ENCODE data around the gene TMEM184A.

Gene TMEM184A

GRCh38 chr7:1555813-1556543 lies at the start of gene TMEM184A:
Gene TMEM184A (minus strand): TSS chr7:1556205. CDS start chr7:1555484, 721 bp downstream.
- no peak for DNase-seq (ENCODE audit: low read depth)

DNA sequence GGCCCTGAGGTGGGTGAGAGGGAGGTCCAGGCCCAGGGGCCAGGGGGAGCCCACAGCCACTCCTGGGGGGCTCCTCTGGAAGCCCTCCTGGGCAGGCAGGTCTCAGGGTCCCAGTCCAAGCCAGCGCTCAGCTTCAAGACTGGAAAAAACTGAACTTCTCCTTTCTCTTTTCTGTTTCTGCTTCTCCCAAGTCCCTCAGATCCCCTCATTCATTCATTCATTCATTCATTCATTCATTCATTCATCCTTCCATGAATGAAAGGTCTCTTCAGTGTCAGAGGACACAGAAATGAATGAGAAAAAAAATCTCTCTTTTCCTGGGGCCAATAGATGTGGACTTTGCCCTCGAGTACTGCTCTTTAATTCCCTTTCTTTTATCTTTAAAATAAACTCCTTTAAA lies 48.4 kb upstream of the TMEM184A start:
- no peak for DNase-seq (ENCODE audit: low read depth)

- no peak for DNase-seq (ENCODE audit: low read depth)
Observed at GRCh38 chr7:1603346-1604225, 47.6 kb upstream of the TMEM184A start.

- DNase-seq (ENCODE audit: low read depth), result no peak
Observed at GRCh38 chr7:1602386-1602785, 46.4 kb upstream of the TMEM184A start.

GRCh38 chr7:1601956-1602355 lies 46.0 kb upstream of the TMEM184A start:
- no peak for DNase-seq (ENCODE audit: low read depth)

DNA sequence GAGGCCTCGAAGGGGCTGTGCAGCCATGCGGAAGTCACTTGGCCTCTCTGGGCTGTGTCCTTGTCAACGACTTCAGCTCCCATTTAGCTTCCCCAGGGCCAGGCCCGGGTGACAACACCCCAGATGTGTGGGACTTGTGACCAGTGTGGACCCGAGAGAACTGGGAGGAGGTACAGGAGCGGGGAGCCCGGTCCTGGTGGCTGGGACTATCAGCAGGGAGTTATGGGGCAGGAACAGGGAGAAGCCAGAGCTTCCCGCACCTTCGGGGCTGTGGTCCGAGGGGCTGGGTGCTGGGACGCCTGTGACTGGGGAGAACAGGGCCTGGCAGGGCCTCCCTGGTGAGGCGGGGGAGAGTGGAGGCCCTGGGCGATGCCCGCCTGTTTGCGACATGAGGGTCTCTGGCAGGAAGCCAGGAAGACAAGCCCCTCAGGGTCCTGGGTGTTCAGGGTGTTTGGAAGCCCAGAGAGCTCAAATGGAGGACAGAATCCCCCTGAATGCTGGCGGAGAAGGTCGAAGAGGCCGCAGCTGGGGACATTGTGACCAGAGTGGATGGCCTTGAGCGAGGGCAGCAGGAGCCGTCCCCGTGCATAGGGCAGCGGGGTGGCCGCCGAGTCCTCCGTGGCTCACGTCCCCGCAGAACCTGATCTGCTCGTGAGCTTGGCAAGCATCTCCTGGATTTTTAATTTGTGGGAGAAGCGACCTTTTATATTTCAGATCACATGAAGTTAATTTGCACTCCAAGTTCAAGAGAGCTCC lies 43.8 kb upstream of the TMEM184A start:
- DNase-seq (ENCODE audit: low read depth), result no peak

DNA sequence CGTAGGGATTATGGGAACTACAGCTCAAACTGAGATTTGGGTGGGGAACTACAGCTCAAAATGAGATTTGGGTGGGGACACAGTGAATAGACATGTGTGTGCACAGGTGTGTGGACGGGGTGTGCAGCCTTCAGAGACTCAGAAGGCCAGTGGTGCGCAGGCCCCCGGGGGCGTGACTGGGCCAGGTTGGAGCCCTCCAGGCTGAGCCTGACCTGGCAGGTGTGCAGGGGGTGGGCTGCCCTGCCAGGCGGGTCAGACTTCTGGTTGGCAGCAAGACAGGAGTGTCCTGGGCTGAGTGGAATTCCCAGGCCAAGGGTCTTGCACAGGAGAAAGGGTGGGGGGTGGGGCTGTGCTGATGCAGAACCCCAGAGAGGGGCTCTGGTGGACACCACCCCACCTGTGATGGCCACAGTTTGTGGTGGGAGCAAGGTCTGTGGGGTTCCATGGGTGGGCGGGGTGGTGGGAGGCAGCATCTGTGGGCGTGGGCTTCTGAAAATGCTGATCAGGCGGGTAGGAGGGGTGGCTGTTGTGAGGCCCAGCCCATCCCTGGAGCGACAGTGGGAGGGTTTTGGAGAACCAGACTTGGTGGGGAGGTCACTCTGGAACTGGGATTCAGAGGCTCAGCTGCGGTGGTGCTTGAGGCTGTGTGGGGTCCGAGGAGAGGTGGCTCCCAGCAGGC lies 43.1 kb upstream of the TMEM184A start:
- no peak for DNase-seq (ENCODE audit: low read depth)

DNA sequence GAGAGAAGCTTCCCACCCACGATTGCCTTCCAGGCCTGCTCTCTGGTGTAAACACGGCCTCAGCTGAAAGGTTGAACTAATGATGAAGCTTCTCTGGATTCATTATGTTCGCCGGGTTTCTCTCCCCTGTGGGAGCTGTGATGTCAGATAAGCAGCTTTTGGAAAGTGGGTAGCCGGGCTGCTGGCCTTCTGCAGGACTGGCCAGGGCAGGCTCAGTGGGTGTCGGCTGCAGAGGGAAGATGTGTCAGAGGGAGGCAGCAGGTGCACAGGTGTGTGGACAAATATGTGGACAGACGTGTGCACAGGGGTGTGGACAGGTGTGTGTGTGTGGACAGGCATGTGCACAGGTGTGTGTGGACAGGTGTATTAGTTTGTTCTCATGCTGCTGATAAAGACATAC lies 42.3 kb upstream of the TMEM184A start:
- DNase-seq (ENCODE audit: low read depth), result no peak

- DNase-seq (ENCODE audit: low read depth), result no peak
Observed at GRCh38 chr7:1597791-1598190, 41.8 kb upstream of the TMEM184A start.

DNA sequence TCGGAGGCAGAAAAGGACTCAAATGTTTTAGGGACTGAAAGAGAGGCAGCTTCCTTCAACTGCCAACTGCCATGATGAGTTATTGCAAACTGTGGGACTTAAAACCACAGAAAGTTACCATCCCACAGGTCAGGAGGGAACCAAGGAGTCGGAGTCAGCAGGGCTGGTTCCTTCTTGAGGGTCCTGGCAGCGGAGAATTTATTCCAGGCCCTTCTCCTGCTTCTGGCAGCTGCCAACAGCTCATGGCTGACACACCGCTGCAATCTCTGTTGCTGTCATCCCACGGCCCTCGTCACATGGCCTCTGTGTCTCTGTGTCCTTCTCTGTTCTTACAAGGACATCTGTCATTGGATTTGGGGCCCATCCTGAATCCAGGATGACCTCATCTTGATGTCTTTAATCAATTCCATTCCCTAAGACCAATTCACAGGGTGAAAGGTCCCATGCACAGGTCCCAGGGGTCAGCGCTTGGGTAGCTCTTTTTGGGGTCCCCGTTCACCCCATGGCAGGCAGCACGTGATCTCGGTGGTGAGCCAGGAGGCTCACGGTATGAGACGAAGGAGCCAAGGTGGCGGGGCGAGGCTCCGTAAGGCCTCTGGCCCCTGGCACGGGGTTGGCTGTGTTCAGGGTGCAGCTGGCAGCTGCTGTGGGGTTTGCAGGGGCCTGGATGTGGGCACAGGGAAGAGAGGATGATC lies 41.2 kb upstream of the TMEM184A start:
- no peak for DNase-seq (ENCODE audit: low read depth)

- DNase-seq (ENCODE audit: low read depth), result no peak
Observed at GRCh38 chr7:1596181-1597043, 40.4 kb upstream of the TMEM184A start.

GRCh38 chr7:1595636-1596035 lies 39.6 kb upstream of the TMEM184A start:
- DNase-seq (ENCODE audit: low read depth), result no peak

- DNase-seq (ENCODE audit: low read depth), result no peak
Observed at GRCh38 chr7:1595027-1595426, 39.0 kb upstream of the TMEM184A start.

- DNase-seq (ENCODE audit: low read depth), result no peak
Observed at GRCh38 chr7:1593904-1594421, 38.0 kb upstream of the TMEM184A start.

GRCh38 chr7:1593091-1593866 lies 37.3 kb upstream of the TMEM184A start:
- DNase-seq (ENCODE audit: low read depth), result no peak

- no peak for DNase-seq (ENCODE audit: low read depth)
Observed at GRCh38 chr7:1592299-1592871, 36.4 kb upstream of the TMEM184A start.

GRCh38 chr7:1591876-1592275 lies 35.9 kb upstream of the TMEM184A start:
- no peak for DNase-seq (ENCODE audit: low read depth)

- DNase-seq (ENCODE audit: low read depth), result no peak
Observed at GRCh38 chr7:1591396-1591795, 35.4 kb upstream of the TMEM184A start.

DNA sequence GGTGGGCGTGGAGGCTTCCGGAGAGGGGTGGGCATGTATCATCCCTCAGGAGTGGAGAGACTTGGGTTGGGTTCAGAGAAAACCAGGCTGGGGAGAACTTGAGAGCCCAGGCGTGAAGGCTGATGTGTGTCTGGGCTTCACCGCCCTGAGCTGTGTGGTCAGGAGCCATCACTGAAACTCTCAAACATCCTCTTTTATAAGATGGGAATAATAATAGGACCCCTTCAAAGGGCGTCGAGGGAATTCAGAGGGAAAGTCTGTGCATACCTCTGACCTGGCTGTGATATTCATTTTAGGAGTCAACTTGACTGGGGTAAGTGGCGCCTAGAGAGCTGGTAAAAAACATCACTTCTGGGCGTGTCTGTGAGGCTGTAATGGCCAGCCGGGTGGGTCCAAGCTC lies 34.9 kb upstream of the TMEM184A start:
- DNase-seq (ENCODE audit: low read depth), result no peak

All from activated T-cell treated with anti-CD3 and anti-CD28 coated beads for 24 hours (primary cell).